ENCODE results near the gene TNPO1.

GRCh38 chr5:72779520-72779919, 36.9 kb upstream of the TNPO1 start:
- TF ChIP-seq YY1 (IDR thresholded peaks at IDR 0.05; ENCODE audit: insufficient read depth, insufficient read length) (no peak), ZNF274 (IDR thresholded peaks at IDR 0.05; ENCODE audit: low read depth, low read length) (no peak)

All from NT2/D1 (cell line).